Amniotic stem cell (primary cell): ENCODE results near the gene KIF26A.

ENCODE experiments used
- DNase-seq: peaks from one replicate; lab custom pipeline; 2025; lab: John Stamatoyannopoulos, UW

Gene KIF26A

DNA sequence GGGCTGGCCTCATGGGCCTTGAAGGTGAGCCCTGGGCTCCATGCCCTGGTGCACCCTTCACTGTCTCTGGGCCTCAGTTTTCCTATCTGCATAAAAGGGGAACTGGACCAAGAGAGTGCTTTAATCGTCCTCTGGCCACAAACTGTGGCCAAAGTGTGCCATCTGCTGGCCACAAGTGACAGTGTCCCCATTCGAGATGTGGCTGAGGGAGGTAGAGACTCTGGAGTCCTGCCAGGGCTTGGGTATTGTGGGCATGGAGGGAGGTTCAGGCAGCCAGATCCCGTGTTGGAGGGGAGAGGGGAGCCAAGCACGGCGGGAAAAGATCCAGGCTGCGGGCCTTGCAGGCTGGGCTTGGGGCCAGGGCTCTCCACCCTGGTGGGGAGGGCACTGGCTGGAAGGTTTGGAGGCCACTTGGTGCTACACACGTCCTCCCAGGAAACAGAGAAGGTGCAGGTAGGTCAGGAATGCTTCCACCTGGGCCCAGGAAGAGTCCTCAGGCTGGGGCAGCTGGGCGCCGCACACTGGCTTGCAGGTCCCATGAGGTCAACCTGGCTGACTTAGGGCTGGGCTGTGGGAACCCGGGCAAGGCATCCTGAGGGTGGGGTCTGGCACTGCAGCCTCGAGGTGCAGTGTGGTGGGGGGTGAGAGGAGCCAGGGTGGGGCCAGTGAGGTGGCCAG lies 7.3 kb upstream of the KIF26A start:
- DNase-seq: no peak

DNA sequence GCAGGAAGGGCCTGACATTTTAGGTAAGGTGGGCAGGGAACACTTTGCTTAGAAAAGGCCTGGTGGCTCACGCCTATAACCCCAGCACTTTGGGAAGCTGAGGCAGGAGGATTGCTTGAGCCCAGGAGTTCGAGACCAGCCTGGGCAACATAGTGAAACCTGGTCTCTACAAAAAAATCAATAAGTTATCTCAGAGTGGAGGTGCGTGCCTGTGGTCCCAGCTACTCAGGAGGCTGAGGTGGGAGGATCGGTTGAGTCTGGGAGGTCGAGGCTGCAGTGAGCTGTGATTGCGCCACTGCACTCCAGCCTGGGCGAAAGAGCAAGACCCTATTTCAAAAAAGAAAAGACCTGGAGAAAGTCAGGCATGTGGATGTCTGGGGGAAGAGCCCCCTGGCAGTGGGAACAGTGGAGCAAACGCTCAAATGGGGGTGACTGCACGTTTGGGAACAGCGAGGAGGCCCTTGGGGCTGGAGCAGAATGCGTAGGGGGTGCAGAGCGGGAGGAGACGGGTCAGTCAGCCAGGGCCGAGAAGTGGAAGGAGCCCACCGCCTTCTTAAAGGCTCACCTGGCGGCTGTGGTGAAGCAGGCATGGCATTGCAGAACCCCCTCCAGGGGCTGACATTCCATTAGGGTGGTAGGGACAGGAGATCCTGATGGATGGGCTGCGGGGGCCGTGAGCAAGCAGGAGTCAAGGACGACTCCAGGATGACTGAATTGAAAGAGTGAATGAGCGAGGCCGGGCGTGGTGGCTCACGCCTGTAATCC lies 6.2 kb upstream of the KIF26A start:
- DNase-seq: no peak

DNA sequence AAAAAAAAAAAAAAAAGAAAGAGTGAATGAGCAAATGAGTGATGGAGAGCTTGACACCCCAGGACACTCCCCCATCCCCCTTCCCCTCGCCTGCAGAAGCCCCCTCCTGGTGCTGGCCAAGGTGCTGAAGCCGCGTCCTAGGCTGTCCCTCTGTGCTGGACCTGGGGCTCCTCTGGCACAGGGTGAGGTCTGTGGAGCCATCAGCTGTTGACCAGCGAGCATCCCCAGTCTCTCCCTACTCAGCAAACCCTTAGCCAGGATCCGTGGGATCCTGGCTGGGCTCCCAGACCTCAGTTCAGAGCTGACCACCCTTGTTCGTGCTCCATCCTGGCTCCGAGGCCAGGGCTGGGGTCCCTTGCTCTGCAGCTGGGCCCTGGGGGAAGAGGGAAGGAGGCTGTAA lies 5.4 kb upstream of the KIF26A start:
- DNase-seq: no peak

- no peak for DNase-seq
Measured at GRCh38 chr14:104133496-104133895, 4.9 kb upstream of the KIF26A start.

DNA sequence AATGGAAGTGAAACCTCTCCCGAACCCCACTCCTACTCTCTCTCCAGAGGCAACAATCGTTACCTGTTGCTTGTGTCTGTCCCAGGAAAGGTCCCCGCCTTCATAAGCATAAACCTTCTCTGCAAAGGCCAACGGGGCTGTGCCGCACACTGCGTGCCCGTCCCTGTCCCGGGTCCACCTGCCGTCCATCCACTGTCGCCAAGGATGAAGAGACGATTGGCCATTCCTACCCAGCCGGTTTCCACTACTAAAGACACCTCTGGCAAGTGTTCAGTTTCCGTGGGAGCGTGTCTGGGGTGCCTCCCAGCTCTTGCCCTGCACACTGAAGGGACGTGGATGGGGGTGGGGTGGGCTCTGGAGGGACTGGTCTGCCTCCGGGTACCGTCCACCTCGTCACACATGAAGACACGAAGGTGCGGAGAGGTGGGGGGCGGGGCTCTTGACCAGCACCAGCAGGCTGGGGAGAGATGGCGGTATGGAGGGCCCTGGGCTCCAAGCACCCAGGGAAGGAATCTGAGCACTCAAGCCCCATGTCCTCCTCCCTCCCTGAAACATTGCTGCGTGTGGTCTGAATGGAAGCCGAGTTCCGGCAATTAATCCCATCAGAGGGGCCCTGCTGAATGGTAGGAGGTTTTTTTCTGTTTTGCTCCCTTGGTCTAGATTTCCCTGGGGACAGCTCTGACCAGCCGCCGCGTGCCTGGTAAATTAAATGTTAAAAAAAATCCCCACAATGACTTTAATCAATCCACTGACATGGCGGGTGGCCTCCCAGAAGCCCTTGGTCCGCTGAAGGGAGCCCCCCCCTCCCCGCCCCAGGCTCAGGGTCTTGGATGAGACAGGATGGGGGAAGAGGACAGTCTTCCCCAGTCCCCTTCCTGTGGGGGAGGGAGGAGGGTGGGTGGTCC lies 4.1 kb upstream of the KIF26A start:
- no peak for DNase-seq

DNA sequence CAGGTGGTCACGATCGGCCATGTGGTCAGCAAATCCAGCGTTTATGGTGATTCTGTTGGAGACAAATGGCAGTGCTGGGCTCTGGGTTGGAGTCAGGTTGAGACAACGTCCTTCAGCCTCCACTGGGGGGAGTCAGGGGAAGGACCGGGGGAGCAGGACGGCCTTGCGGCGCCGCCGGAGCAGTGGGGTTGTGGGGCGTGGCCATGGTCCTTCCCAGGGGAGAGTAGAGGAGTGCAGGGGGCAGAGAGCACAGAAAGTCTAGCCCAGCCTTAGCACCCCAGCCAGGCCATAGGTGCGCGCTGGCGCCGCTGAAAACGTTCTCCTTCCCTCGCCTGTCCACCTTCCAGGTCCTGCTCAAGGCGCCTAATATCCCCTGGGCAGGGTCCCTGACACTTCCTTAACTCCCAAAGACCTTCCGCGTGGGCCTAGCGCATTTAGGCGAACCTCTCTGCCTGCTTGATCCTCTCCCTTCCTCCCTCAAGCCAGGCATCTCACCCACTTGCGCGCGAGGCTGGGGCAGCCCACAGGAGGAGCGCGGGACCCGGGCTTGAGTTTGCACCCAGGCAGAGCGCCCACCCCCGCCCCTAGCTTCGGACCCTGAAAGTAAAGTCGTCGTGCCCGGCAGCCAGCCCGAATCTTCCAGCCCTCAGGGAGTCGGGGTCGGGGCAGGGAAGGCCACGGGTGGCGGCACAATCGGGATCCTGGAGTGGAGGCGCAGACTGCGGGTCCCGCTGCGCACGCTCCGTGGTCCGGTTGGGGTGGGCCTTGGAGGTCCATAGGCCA lies 3.1 kb upstream of the KIF26A start:
- no peak for DNase-seq

DNA sequence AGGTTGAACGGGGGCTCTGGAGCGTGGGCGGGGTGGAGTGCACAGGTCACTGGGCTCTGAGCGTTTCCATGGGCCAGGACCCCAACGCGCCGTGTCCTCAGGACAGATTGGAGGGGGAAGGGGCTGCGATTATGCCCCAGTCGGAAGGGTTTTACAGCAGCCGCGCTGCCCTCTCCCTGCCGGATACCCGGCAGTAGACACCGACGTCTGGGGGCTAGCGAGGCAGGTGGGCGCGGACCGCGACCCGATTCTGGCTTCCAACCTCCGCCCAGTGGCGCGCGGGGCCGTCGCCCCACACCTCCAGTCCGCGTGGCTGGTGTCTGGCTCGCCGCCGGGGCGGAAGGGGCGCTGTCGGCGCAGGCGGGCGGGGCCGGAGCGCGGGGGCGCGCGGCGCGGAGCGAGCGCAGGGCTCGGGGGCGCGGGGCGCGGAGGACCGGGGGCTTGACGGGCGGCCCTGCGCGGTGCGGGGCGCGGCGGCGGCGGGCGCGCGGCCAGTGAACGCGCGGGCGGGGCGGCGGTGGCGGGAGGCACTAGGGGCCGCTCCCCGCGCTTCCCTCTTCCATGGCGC lies 2.4 kb upstream of the KIF26A start:
- DNase-seq: no peak

DNA sequence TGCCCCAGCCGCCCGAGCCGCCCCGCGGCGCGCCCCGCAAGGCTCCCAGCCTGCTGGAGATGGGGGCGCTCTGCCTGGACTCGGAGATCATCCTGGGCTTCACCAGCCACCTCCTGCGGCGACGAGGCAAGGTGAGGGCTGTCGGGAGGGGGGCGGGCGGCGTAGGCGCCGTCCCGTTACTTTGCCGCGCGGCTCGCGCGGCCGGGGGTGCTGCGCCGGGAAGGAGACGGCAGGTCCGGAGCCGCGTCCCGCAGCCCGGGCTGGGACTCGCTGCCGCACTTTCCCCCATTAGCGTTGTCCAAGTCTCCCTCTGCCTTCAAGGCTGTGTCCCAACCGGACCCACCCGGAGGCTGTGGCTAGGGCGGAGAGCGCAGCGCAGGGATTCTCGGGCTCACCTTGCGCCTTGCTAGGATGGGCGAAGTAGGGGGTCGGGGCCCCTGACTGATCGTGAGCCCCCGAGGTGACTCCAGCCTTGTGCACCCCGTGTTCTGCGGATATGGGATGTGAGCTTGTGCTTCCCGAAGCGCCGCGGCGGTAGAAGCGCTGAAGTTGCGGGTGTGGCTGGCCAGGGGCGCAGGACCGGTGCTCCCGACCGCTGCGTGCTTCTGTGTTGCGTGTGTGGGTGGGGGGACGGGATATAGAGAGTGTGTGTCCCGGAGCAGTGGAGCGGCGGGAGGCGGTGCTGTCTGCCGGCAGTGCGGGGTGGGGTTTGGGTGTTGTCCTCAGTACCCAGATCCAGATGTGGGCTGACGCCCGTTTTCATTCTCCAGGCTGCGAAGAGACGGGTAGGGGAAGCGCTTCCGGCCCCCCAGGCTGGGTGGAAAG lies 1.7 kb upstream of the KIF26A start:
- no peak for DNase-seq

DNA sequence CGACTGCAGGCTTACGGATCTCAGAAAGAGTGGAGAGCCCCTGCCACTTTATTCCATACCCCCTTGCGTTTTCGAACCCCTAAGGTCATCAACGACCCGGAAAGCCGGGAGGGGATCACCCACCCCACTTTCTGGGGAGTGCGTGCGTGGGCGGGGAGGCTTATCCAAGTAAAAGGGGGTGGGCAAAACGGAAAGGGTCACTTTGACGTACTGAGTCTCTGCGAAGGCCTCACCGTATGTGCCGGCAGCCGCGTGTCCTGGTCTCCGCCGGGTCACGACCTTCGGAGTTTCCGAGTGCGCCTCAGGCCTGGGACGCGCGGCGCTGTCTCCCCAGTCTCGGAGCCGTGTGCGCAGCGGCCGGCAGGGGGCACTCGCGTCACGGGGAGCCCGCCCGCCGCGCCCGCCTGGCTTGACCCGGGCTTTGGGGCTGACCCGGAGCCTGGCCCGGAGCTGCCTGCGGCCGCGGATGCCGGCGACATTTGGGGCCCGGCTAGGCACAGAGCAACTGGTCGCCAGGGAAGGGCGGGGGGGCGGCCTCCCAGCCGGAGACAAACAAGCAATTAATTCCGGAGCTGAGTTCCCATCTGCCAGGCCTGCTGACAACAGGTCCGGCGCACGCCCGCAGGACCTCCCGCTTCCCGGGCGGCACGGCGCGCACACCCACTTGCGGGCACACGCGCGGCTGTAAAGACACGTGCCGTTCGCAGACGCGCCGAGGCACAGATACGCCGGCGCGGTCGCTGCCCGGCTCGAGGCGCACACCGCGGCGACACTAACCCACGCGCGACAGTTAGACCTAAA lies 890 bp upstream of the KIF26A start:
- DNase-seq: no peak

- no peak for DNase-seq
Measured at GRCh38 chr14:104138718-104139459, 502 bp downstream of the KIF26A start.

DNA sequence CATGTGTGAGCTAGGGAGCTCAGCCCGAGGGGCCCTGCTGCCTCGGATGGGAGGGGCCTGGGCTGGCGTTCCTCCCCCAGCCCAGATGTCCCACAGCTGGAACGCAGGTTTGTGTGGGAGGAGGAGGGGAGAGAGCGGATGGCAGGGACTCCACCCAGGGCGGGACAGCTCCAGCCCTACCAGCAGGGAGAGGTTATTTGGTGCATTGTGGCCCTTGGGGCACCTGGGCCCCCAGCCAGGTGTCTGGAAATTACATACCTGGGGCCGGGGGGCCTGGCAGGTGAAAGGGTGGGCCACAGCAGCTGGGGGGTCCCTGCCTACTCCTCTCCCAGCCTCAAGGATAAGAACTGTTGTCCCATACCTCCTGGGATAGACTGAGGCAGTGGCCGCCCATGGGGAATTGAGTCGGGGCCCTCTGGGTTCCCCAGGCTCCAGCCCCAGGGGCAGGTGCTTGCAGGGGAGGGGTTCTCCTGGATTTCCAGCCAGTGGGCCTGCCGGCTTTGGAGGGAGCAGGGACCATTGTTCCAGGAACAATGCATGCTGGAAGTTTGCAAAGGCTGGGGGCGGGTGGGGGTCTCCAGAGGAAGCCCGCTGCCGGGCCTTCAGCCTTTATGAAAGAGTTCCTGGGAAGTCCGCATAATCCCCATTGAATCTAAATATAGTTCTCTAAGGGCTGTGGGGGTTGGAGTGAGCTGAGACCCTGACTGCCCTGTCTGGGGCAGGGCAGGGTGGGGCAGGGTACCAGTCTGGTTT lies 1.2 kb downstream of the KIF26A start:
- no peak for DNase-seq

- no peak for DNase-seq
Measured at GRCh38 chr14:104140213-104140462, 1.8 kb downstream of the KIF26A start.

GRCh38 chr14:104140463-104141331 lies 2.3 kb downstream of the KIF26A start:
- no peak for DNase-seq

- no peak for DNase-seq
Measured at GRCh38 chr14:104141621-104142091, 3.3 kb downstream of the KIF26A start.

- DNase-seq: no peak
Measured at GRCh38 chr14:104142136-104142945, 4.0 kb downstream of the KIF26A start.

- DNase-seq: no peak
Measured at GRCh38 chr14:104142946-104143470, 4.6 kb downstream of the KIF26A start.
